ENCODE data around the gene KSR1.

GRCh38 chr17:27452828-27453227 lies 3.4 kb upstream of the KSR1 start:
- TF ChIP-seq EZH2phosphoT487 (IDR thresholded peaks at IDR 0.05; ENCODE audit: insufficient read depth, low read depth) (no peak), EZH2 (IDR thresholded peaks at IDR 0.05; ENCODE audit: insufficient read depth, poor library complexity, severe bottlenecking) (no peak)

Measured in GM23248 (cell line).